H1 (cell line): ENCODE measurements around the gene FGGY. TPM values are rescaled to one million over a fixed set of nuclear protein-coding genes. Genes with fewer than 3 reads are reported as not detected.

ENCODE experiments used
- CTCF ChIA-PET: fragments of 300-600 bp; sonication (Branson Sonifier 250); formaldehyde crosslinking; loops from one replicate; lab custom pipeline; 2021; ENCODE audit not compliant: partially characterized antibody; lab: Charles Lee
- POLR2A ChIA-PET: fragments of 300-600 bp; sonication (Branson Sonifier 250); formaldehyde crosslinking; loops from one replicate; lab custom pipeline; 2021; ENCODE audit warnings: inconsistent platforms; ENCODE audit not compliant: partially characterized antibody; lab: Charles Lee
- DNase-seq, 2 experiments: peaks; one replicate each; pipeline versions ENCODE4 v3.0.0 to v3.0.0-alpha.2; 2010 to 2022; ENCODE audit warnings: low spot score in 2 of 2, low read depth in 1 of 2, mixed read lengths in 1 of 2
- FAIRE-seq: peaks from 2 replicates; lab custom pipeline; 2011; peaks lifted over from hg19 to GRCh38; lab: Jason Lieb, UNC
- H2AFZ ChIP-seq: 2 replicates; pipeline ENCODE4 v1.8.1; 2012; ENCODE audit warnings: low read length, inconsistent platforms
- H2AK5ac ChIP-seq: 2 replicates; pipeline ENCODE4 v1.6.1; 2013; ENCODE audit warnings: low read depth, low read length
- H2BK120ac ChIP-seq: replicated peaks from 2 replicates; pipeline ENCODE3; 2013; ENCODE audit warnings: low read depth, low read length, inconsistent platforms
- H2BK12ac ChIP-seq: 2 replicates; pipeline ENCODE4 v1.6.1; 2013; ENCODE audit warnings: low read depth, low read length
- H2BK15ac ChIP-seq: 2 replicates; pipeline ENCODE4 v1.6.1; 2013; ENCODE audit warnings: low read length
- H2BK20ac ChIP-seq: 2 replicates; pipeline ENCODE4 v1.6.1; 2013; ENCODE audit warnings: low read length
- H2BK5ac ChIP-seq: 2 replicates; pipeline ENCODE4 v1.6.1; 2013; ENCODE audit warnings: low read depth, low read length
- H3K14ac ChIP-seq: 2 replicates; pipeline ENCODE4 v1.6.1; 2013; ENCODE audit warnings: inconsistent platforms; ENCODE audit not compliant: insufficient read length
- H3K18ac ChIP-seq: 2 replicates; pipeline ENCODE4 v1.6.1; 2013; ENCODE audit warnings: low read length; ENCODE audit errors: extremely low read depth
- H3K23ac ChIP-seq: 2 replicates; pipeline ENCODE4 v1.6.1; 2013; ENCODE audit warnings: inconsistent platforms; ENCODE audit not compliant: insufficient read length
- H3K23me2 ChIP-seq: 2 replicates; pipeline ENCODE4 v1.6.1; 2013; ENCODE audit warnings: low read depth, low read length
- H3K27ac ChIP-seq: 2 replicates; pipeline ENCODE4 v1.6.1; 2011; ENCODE audit warnings: low read depth, low read length, inconsistent platforms
- H3K27me3 ChIP-seq, 4 experiments: replicated peaks in 1 of 4; 1 replicate in 1 of 4; 2 replicates in 3 of 4; pipeline versions ENCODE4 v1.6.1 to v1.8.1; 2011 to 2013; ENCODE audit warnings: low read length in 3 of 4, mild to moderate bottlenecking in 3 of 4, inconsistent platforms in 2 of 4, mixed read lengths in 2 of 4, moderate library complexity in 1 of 4; ENCODE audit not compliant: control insufficient read depth in 3 of 4, insufficient read depth in 3 of 4; ENCODE audit errors: extremely low read depth in 1 of 4
- H3K36me3 ChIP-seq, 4 experiments: 2 replicates each; pipeline versions ENCODE4 v1.6.1 to v1.8.1; 2011 to 2013; ENCODE audit warnings: mild to moderate bottlenecking in 4 of 4, low read length in 3 of 4, moderate library complexity in 2 of 4, control low read depth in 1 of 4, inconsistent platforms in 1 of 4; ENCODE audit not compliant: insufficient read depth in 4 of 4, control insufficient read depth in 2 of 4
- H3K4ac ChIP-seq: replicated peaks from 2 replicates; pipeline ENCODE3; 2013; ENCODE audit warnings: low read length, low read depth, mixed read lengths, inconsistent platforms; ENCODE audit not compliant: insufficient read length
- H3K4me1 ChIP-seq, 4 experiments: replicated peaks in 1 of 4; 1 replicate in 1 of 4; 2 replicates in 3 of 4; pipeline versions ENCODE4 v1.6.1 to v1.8.1; 2011 to 2013; ENCODE audit warnings: low read length in 3 of 4, inconsistent platforms in 2 of 4, mixed read lengths in 1 of 4; ENCODE audit not compliant: insufficient read depth in 4 of 4, control insufficient read depth in 3 of 4
- H3K4me2 ChIP-seq, 2 experiments: 2 replicates each; pipeline versions ENCODE4 v1.6.1 to v1.8.1; 2011 to 2013; ENCODE audit warnings: low read depth in 2 of 2, low read length in 2 of 2, control low read depth in 1 of 2, inconsistent platforms in 1 of 2, mild to moderate bottlenecking in 1 of 2; ENCODE audit not compliant: insufficient read depth in 1 of 2
- H3K4me3 ChIP-seq, 4 experiments: fragments of 200-600, 300-600 bp in 1 of 4; sonication (generic), shearing (Covaris generic), sonication (Bioruptor Twin) in 1 of 4; 2 replicates each; pipeline versions ENCODE4 v1.5.1 to v1.8.1; 2011 to 2016; ENCODE audit warnings: low read length in 4 of 4, low read depth in 3 of 4, control low read depth in 2 of 4, inconsistent platforms in 2 of 4, mild to moderate bottlenecking in 2 of 4, mixed read lengths in 1 of 4, moderate library complexity in 1 of 4; ENCODE audit not compliant: insufficient read depth in 2 of 4; ENCODE audit errors: extremely low read depth in 1 of 4
- H3K56ac ChIP-seq: replicated peaks from 2 replicates; pipeline ENCODE3; 2013; ENCODE audit warnings: low read depth, mild to moderate bottlenecking, mixed read lengths, low read length, inconsistent platforms; ENCODE audit not compliant: insufficient read length
- H3K79me1 ChIP-seq: 2 replicates; pipeline ENCODE4 v1.6.1; 2013; ENCODE audit warnings: low read depth, low read length, control low read depth
- H3K79me2 ChIP-seq, 2 experiments: 2 replicates each; pipeline versions ENCODE4 v1.6.1 to v1.8.1; 2012 to 2013; ENCODE audit warnings: low read length in 2 of 2, mild to moderate bottlenecking in 2 of 2, inconsistent platforms in 1 of 2; ENCODE audit not compliant: insufficient read depth in 2 of 2, control insufficient read depth in 1 of 2
- H3K9ac ChIP-seq, 4 experiments: replicated peaks in 1 of 4; 1 replicate in 1 of 4; 2 replicates in 3 of 4; pipeline versions ENCODE4 v1.6.1 to v1.8.1; 2011 to 2013; ENCODE audit warnings: low read depth in 3 of 4, low read length in 3 of 4, control low read depth in 2 of 4, mild to moderate bottlenecking in 2 of 4, moderate library complexity in 2 of 4, inconsistent platforms in 1 of 4; ENCODE audit errors: extremely low read depth in 1 of 4
- H3K9me3 ChIP-seq, 2 experiments: 2 replicates each; pipeline versions ENCODE4 v1.6.1 to v1.8.1; 2012 to 2013; ENCODE audit warnings: mild to moderate bottlenecking in 2 of 2, moderate library complexity in 2 of 2, control low read depth in 1 of 2, inconsistent platforms in 1 of 2, low read depth in 1 of 2, low read length in 1 of 2, mixed read lengths in 1 of 2; ENCODE audit not compliant: insufficient read depth in 2 of 2
- H4K20me1 ChIP-seq, 2 experiments: replicated peaks in 1 of 2; 2 replicates each; pipeline versions ENCODE3 to v1.8.1; 2011 to 2013; ENCODE audit warnings: inconsistent platforms in 2 of 2, low read length in 2 of 2, mild to moderate bottlenecking in 1 of 2; ENCODE audit not compliant: insufficient read depth in 2 of 2, control insufficient read depth in 1 of 2
- H4K5ac ChIP-seq: 2 replicates; pipeline ENCODE4 v1.6.1; 2013; ENCODE audit warnings: low read length, low read depth, mixed read lengths, inconsistent platforms; ENCODE audit not compliant: insufficient read length
- H4K8ac ChIP-seq: 2 replicates; pipeline ENCODE4 v1.8.0; 2013; ENCODE audit warnings: mild to moderate bottlenecking, moderate library complexity, low read length, inconsistent platforms; ENCODE audit not compliant: insufficient read depth; ENCODE audit errors: extremely low read depth
- H4K91ac ChIP-seq: replicated peaks from 2 replicates; pipeline ENCODE3; 2013; ENCODE audit warnings: low read length, mixed read lengths, inconsistent platforms; ENCODE audit not compliant: insufficient read length
- BRCA1 ChIP-seq: IDR thresholded peaks from 2 replicates; pipeline ENCODE4 v1.6.1; 2012; ENCODE audit warnings: low read depth, low read length, improper control_type of control experiment
- CBX5 ChIP-seq: fragments of 300-800, 300-1000 bp; sonication (generic); IDR thresholded peaks from 2 replicates; pipeline ENCODE4 v1.7.1; 2016; ENCODE audit warnings: antibody characterized with exemption, low read length, low read depth
- CEBPB ChIP-seq: IDR thresholded peaks from 2 replicates; pipeline ENCODE4 v1.6.1; 2012; ENCODE audit warnings: low read depth, low read length
- CHD2 ChIP-seq: IDR thresholded peaks from 2 replicates; pipeline ENCODE4 v1.6.1; 2012; ENCODE audit warnings: low read length, improper control_type of control experiment
- CREB1 ChIP-seq: IDR thresholded peaks from 2 replicates; pipeline ENCODE4 v1.6.1; 2012; ENCODE audit warnings: inconsistent platforms
- HDAC6 ChIP-seq: IDR thresholded peaks from one replicate; pipeline ENCODE4 v1.7.1; 2012; ENCODE audit warnings: low read depth, mild to moderate bottlenecking, inconsistent platforms, low read length, moderate library complexity
- JUND ChIP-seq: IDR thresholded peaks from 2 replicates; pipeline ENCODE4 v1.6.1; 2011; ENCODE audit warnings: mild to moderate bottlenecking, improper control_type of control experiment, low read length
- KDM5A ChIP-seq: fragments of 200-600 bp; IDR thresholded peaks from 2 replicates; pipeline ENCODE4 v1.7.1; 2012; ENCODE audit warnings: mild to moderate bottlenecking, low read length, inconsistent platforms, mixed read lengths
- NANOG ChIP-seq: IDR thresholded peaks from 2 replicates; pipeline ENCODE4 v1.6.1; 2011; ENCODE audit warnings: low read length, low read depth, mild to moderate bottlenecking, inconsistent platforms; ENCODE audit not compliant: insufficient read depth, poor library complexity, severe bottlenecking
- RNF2 ChIP-seq: fragments of 200-900, 300-1000 bp; sonication (generic); IDR thresholded peaks from 2 replicates; pipeline ENCODE4 v1.7.1; 2016; ENCODE audit warnings: borderline replicate concordance, low read depth, mild to moderate bottlenecking, antibody characterized with exemption, low read length; ENCODE audit not compliant: poor library complexity, severe bottlenecking; ENCODE audit errors: missing control alignments
- SIRT6 ChIP-seq: IDR thresholded peaks from one replicate; pipeline ENCODE4 v1.7.1; 2012; ENCODE audit warnings: low read length, inconsistent platforms
- SP1 ChIP-seq: IDR thresholded peaks from 2 replicates; pipeline ENCODE4 v1.6.1; 2011; ENCODE audit warnings: low read depth, low read length
- SP4 ChIP-seq: IDR thresholded peaks from 2 replicates; pipeline ENCODE4 v1.6.1; 2012; ENCODE audit warnings: low read length, inconsistent platforms
- WGBS, 2 experiments: shearing (Covaris generic) in 1 of 2; methylation state at CpG; one replicate each; pipeline versions ENCODE4 v1.1.6 to v1.1.7; 2013 to 2015; ENCODE audit warnings: low lambda C conversion rate in 2 of 2, mixed read lengths in 2 of 2, inconsistent platforms in 1 of 2, low coverage in 1 of 2, missing lambda C conversion rate in 1 of 2; ENCODE audit not compliant: insufficient replicate concordance in 2 of 2, insufficient coverage in 1 of 2, insufficient read length in 1 of 2; ENCODE audit errors: extremely low coverage in 1 of 2, missing lambda C conversion rate in 1 of 2; 5-methylcytosine and 5-hydroxymethylcytosine counted together
- polyA plus RNA-seq, 7 experiments: library from polyadenylated mRNA; depleted of rRNA in 3 of 7; stranded (reverse) in 5 of 7; unstranded in 2 of 7; fragments of >200 nt in 5 of 7; fragments of 200-250 nt in 2 of 7; gene quantifications; 1 replicate in 5 of 7; 2 replicates in 1 of 7; 4 replicates in 1 of 7; pipeline versions ENCODE4 v1.2.1 to v1.2.3, GENCODE V29; 2011 to 2013; ENCODE audit warnings: missing spikeins in 2 of 7, mixed read lengths in 2 of 7
- total RNA-seq: library from RNA; stranded (reverse); fragmentation: NEBNext Ultra II Directional; extraction: Animal tissue kit (Norgen Biotek cat#: 25700); gene quantifications from 2 replicates; pipeline ENCODE4 v1.2.1, GENCODE V29; 2021
- TF ChIP-seq, protein P1 (sequence below): IDR thresholded peaks from 2 replicates; pipeline ENCODE4 v1.6.1; 2012; ENCODE audit warnings: inconsistent platforms

FGGY gene
- total and polyA plus RNA-seq, 2 of the 8 experiments (the other 6 are each of a cell fraction or from before 2014, with no cell fraction given): 10.3 to 12.5 TPM

DNA sequence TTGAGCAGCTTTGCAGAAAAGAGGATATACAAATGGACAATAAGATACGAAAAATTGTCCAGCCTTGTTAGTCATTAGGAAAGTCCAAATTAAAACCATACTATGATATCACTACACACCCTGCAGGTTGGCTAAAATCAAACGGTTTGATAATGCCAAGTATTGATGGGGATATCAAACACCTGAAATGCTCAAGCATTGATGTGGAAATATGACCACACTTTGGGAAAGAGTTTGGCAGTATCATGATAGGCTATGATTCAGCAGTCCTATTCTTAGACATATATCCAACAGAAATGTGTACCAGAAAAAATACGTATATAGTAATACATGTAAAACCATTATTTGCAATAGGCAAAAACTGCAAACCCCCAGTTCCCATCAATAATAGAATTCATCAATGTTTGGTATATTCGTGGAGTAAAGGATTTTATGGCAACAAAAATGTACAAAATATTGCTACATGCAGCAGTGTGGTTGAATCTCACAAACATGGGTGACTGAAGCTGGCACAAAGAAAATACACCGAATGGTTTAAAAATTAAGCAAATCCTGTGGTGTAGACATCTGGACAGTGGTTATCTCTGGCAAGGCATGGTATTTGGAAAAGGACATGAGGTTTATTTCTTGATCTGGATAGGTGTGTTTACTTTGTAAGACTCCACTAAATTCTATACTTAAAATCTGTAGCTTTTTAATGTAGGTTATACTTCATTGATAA is 243.2 kb downstream of the FGGY start:
- H3K18ac ChIP-seq: no peak overlapping the region
- no peak for FAIRE-seq
- TF ChIP-seq HDAC6: no peak
- no peak for TF ChIP-seq SIRT6
- no peak for TF ChIP-seq SP4
- TF ChIP-seq JUND: no peak
- no peak for TF ChIP-seq NANOG
- TF ChIP-seq KDM5A: no peak
- no peak for TF ChIP-seq CREB1
- no peak for TF ChIP-seq SP1
- TF ChIP-seq CBX5: no peak
- TF ChIP-seq, protein P1, sequence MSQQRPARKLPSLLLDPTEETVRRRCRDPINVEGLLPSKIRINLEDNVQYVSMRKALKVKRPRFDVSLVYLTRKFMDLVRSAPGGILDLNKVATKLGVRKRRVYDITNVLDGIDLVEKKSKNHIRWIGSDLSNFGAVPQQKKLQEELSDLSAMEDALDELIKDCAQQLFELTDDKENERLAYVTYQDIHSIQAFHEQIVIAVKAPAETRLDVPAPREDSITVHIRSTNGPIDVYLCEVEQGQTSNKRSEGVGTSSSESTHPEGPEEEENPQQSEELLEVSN: no peak
- no peak for TF ChIP-seq CHD2
- no peak for TF ChIP-seq RNF2
- TF ChIP-seq CEBPB: no peak
- TF ChIP-seq BRCA1: no peak

More for the DNA sequence above, 243.2 kb downstream of the FGGY start:
- Histone ChIP-seq H2AFZ (no peak overlapping the region), H3K27me3 (peaks cover 0 to 1% (median 0%) of the 10 kb centered on the region in 4 experiments; a peak in 1 of 7 replicates), H3K79me1 (no peaks in the 10 kb centered on the region), H4K91ac (no peak overlapping the region), H2BK15ac (no peak overlapping the region), H3K4ac (no peak overlapping the region), H3K4me2 (no peak overlapping the region), H2BK120ac (no peak overlapping the region), H3K23ac (no peak overlapping the region), H3K9me3 (no peaks in the 10 kb centered on the region), H2BK20ac (no peak overlapping the region), H3K23me2 (no peaks in the 10 kb centered on the region), H3K36me3 (no peaks in the 10 kb centered on the region), H3K27ac (no peak overlapping the region), H2AK5ac (no peak overlapping the region), H3K9ac (no peak overlapping the region), H4K20me1 (peaks cover 0 to 2% of the 10 kb centered on the region in 2 experiments), H4K5ac (no peak overlapping the region), H3K4me1 (no peaks in the 10 kb centered on the region), H3K79me2 (no peaks in the 10 kb centered on the region), H3K56ac (no peak overlapping the region), H4K8ac (no peak overlapping the region), H3K4me3 (no peak overlapping the region), H3K14ac (no peak overlapping the region), H2BK5ac (no peak overlapping the region), H2BK12ac (no peak overlapping the region)
- ChIA-PET POLR2A (no interaction called here), CTCF (no interaction called here)
- no peak for DNase-seq
- WGBS, 2 experiments: 89% methylated on average over 5 of the region's 5 CpGs; no CpG with 5 or more reads in 1 of the 2 experiments
